ENCODE results near the gene TSPO.

GRCh38 chr22:43188829-43189545, 37.6 kb downstream of the TSPO start:
- TF ChIP-seq TAF1 (IDR thresholded peaks at IDR 0.05; ENCODE audit: low read depth) (no peak), EP300 (IDR thresholded peaks at IDR 0.05; ENCODE audit: borderline replicate concordance) (no peak), MAX (IDR thresholded peaks at IDR 0.05) (no peak), FOXM1 (IDR thresholded peaks at IDR 0.05; ENCODE audit: borderline replicate concordance, low read depth) (no peak), RAD21 (IDR thresholded peaks at IDR 0.05; ENCODE audit: low read depth) (no peak), YY1 (IDR thresholded peaks at IDR 0.05; ENCODE audit: low read depth) (no peak), TCF12 (IDR thresholded peaks at IDR 0.05; ENCODE audit: low read depth) (no peak), NFIC (IDR thresholded peaks at IDR 0.05) (no peak), CREB1 (IDR thresholded peaks at IDR 0.05; ENCODE audit: low read depth) (no peak), ZBTB7A (IDR thresholded peaks at IDR 0.05; ENCODE audit: low read depth) (no peak)
